Endothelial cell of umbilical vein (primary cell): ENCODE data around the gene ABCC4. TPM values are rescaled to one million over a fixed set of nuclear protein-coding genes. Genes with fewer than 3 reads are reported as not detected.

Source experiments
- BruUV-seq: library from RNA; stranded (reverse); fragments of 400-500 nt; replicated peaks from 2 replicates; lab custom pipeline; 2021; lab: Mats Ljungman, UMichigan
- CTCF ChIA-PET: fragments of 300-600, 350-600 bp; sonication (Branson Sonifier 250); formaldehyde crosslinking; loops from one replicate; lab custom pipeline; 2021; ENCODE audit warnings: antibody characterized with exemption, inconsistent platforms; lab: Charles Lee
- POLR2A ChIA-PET: fragments of 300-600, 350-600 bp; sonication (Branson Sonifier 250); formaldehyde crosslinking; loops from one replicate; lab custom pipeline; 2021; ENCODE audit warnings: antibody characterized with exemption, inconsistent platforms; lab: Charles Lee
- DNase-seq: peaks from one replicate; pipeline ENCODE4 v3.0.0-alpha.2; 2011; ENCODE audit warnings: low read depth, low spot score
- FAIRE-seq: peaks from 2 replicates; lab custom pipeline; 2011; peaks lifted over from hg19 to GRCh38; lab: Jason Lieb, UNC
- H2AFZ ChIP-seq: 2 replicates; pipeline ENCODE4 v1.6.0; 2012; ENCODE audit warnings: low read depth, low read length, control low read depth, inconsistent platforms
- H3K27ac ChIP-seq: 2 replicates; pipeline ENCODE4 v1.5.1; 2011; ENCODE audit warnings: low read depth, mild to moderate bottlenecking, control low read depth, low read length, moderate library complexity; ENCODE audit not compliant: insufficient read depth
- H3K27me3 ChIP-seq, 2 experiments: 2 replicates each; pipeline versions ENCODE4 v1.6.0 to v1.6.1; 2011; ENCODE audit warnings: low read length in 2 of 2, mixed read lengths in 1 of 2; ENCODE audit not compliant: control insufficient read depth in 2 of 2, insufficient read depth in 2 of 2
- H3K36me3 ChIP-seq, 2 experiments: 2 replicates in 1 of 2; 3 replicates in 1 of 2; pipeline ENCODE4 v1.5.1; 2011; ENCODE audit warnings: low read length in 2 of 2, mild to moderate bottlenecking in 1 of 2, moderate library complexity in 1 of 2; ENCODE audit not compliant: control insufficient read depth in 2 of 2, insufficient read depth in 2 of 2; ENCODE audit errors: extremely low read depth in 1 of 2
- H3K4me1 ChIP-seq: 3 replicates; pipeline ENCODE4 v1.5.1; 2011; ENCODE audit warnings: mild to moderate bottlenecking, low read length; ENCODE audit not compliant: control insufficient read depth, insufficient read depth; ENCODE audit errors: extremely low read depth
- H3K4me2 ChIP-seq: 2 replicates; pipeline ENCODE4 v1.6.1; 2011; ENCODE audit warnings: low read length, control low read depth, mixed read lengths; ENCODE audit not compliant: insufficient read depth
- H3K4me3 ChIP-seq, 3 experiments: fragments of 200-600 bp in 1 of 3; sonication (generic), shearing (Covaris generic) in 1 of 3; replicated peaks in 1 of 3; 2 replicates each; pipeline ENCODE4 v1.5.1; 2011 to 2016; ENCODE audit warnings: control low read depth in 3 of 3, low read length in 3 of 3, mild to moderate bottlenecking in 2 of 3, inconsistent platforms in 1 of 3, low read depth in 1 of 3, moderate library complexity in 1 of 3; ENCODE audit not compliant: insufficient read depth in 1 of 3
- H3K79me2 ChIP-seq: 2 replicates; pipeline ENCODE4 v1.6.0; 2012; ENCODE audit warnings: low read length, inconsistent platforms; ENCODE audit not compliant: control insufficient read depth, insufficient read depth
- H3K9ac ChIP-seq: replicated peaks from 2 replicates; pipeline ENCODE3; 2011; ENCODE audit warnings: low read length, control low read depth; ENCODE audit not compliant: insufficient read depth; ENCODE audit errors: extremely low read depth
- H3K9me1 ChIP-seq: replicated peaks from 3 replicates; pipeline ENCODE4 v1.6.0; 2011; ENCODE audit warnings: mild to moderate bottlenecking, low read length; ENCODE audit not compliant: control insufficient read depth, insufficient read depth; ENCODE audit errors: extremely low read depth
- H3K9me3 ChIP-seq: replicated peaks from 2 replicates; pipeline ENCODE4 v1.5.1; 2012; ENCODE audit warnings: low read length, inconsistent platforms; ENCODE audit not compliant: control insufficient read depth, insufficient read depth
- H4K20me1 ChIP-seq: replicated peaks from 2 replicates; pipeline ENCODE3; 2011; ENCODE audit warnings: mild to moderate bottlenecking, low read length; ENCODE audit not compliant: control insufficient read depth, insufficient read depth; ENCODE audit errors: extremely low read depth
- CTCF ChIP-seq, 2 donors: IDR thresholded peaks; 1 replicate in 1 of 2; 2 replicates in 1 of 2; pipeline ENCODE4 v1.5.1; 2011; ENCODE audit warnings: low read length in 2 of 2, mild to moderate bottlenecking in 2 of 2, moderate library complexity in 2 of 2, control low read depth in 1 of 2, inconsistent platforms in 1 of 2, low read depth in 1 of 2; ENCODE audit not compliant: insufficient read depth in 1 of 2; ENCODE audit errors: extremely low read depth in 1 of 2
- EZH2 ChIP-seq: IDR thresholded peaks from 2 replicates; pipeline ENCODE4 v1.6.1; 2012; ENCODE audit warnings: borderline replicate concordance, low read depth, mild to moderate bottlenecking, moderate library complexity, low read length, inconsistent platforms; ENCODE audit not compliant: severe bottlenecking
- MAX ChIP-seq: IDR thresholded peaks from 2 replicates; pipeline ENCODE4 v1.6.1; 2011; ENCODE audit not compliant: insufficient read depth, insufficient read length
- MYC ChIP-seq: IDR thresholded peaks from one replicate; pipeline ENCODE4 v1.6.1; 2011; ENCODE audit warnings: mild to moderate bottlenecking, low read depth, low read length
- POLR2A ChIP-seq: IDR thresholded peaks from 2 replicates; pipeline ENCODE4 v1.6.1; 2012; ENCODE audit warnings: low read depth, mild to moderate bottlenecking, control low read depth, low read length
- POLR2AphosphoS5 ChIP-seq: IDR thresholded peaks from 2 replicates; pipeline ENCODE4 v1.6.1; 2012; ENCODE audit warnings: low read depth, mild to moderate bottlenecking, control low read depth, low read length, moderate library complexity; ENCODE audit not compliant: insufficient read depth
- dilution Hi-C: fragments of 300-500 bp; cut with MboI; formaldehyde crosslinking; loops from one replicate; pipeline ENCODE4 v1.15.0; 2019; ENCODE audit warnings: low sequenced_read_pairs; ENCODE audit not compliant: extremely low pct_ligation_motif_present
- intact Hi-C: fragments of 100-400 bp; cut with micrococcal nuclease; formaldehyde crosslinking; loops from one replicate; pipeline ENCODE4 v1.10.0; 2022
- polyA plus RNA-seq, 4 experiments: library from polyadenylated mRNA; depleted of rRNA in 3 of 4; stranded (reverse) in 3 of 4; unstranded in 1 of 4; fragments of >200 nt; gene quantifications; 2 replicates each; pipeline versions ENCODE4 v1.2.1 to v1.2.3, GENCODE V29; 2011 to 2012; ENCODE audit warnings: missing spikeins in 1 of 4
- total RNA-seq: library from RNA; stranded (reverse); gene quantifications from 2 replicates; pipeline ENCODE4 v1.2.3, GENCODE V29; 2021

Gene ABCC4
- total and polyA plus RNA-seq, 2 donors (not counting 3 experiments of a cell fraction or from before 2014, with no cell fraction given), result 9.2 to 15.9 TPM

GRCh38 chr13:95325485-95325884 is 24.2 kb upstream of the ABCC4 start:
- no peaks in the 10 kb centered on the region for H4K20me1 ChIP-seq
- BruUV-seq, result no TSS peak
- H3K4me3 ChIP-seq, result no peak overlapping the region
- FAIRE-seq (no peak), DNase-seq (no peak)
- POLR2A ChIA-PET, result no interaction called here
- no peaks in the 10 kb centered on the region for H3K9me1 ChIP-seq
- no peaks in the 10 kb centered on the region for H3K36me3 ChIP-seq
- CTCF ChIA-PET, result no interaction called here
- H3K27me3 ChIP-seq, result no peaks in the 10 kb centered on the region
- H3K9ac ChIP-seq, result no peak overlapping the region
- no peak overlapping the region for H3K4me2 ChIP-seq
- H3K4me1 ChIP-seq, result peaks cover 8% of the 10 kb centered on the region
- TF ChIP-seq MAX (no peak), MYC (no peak), EZH2 (no peak), CTCF (IDR thresholded peaks at IDR 0.05; ENCODE audit: extremely low read depth in 1 of 2, insufficient read depth in 1 of 2, low read depth in 1 of 2, low read length in 2 of 2) (no peak), POLR2A (no peak), POLR2AphosphoS5 (no peak)
- H2AFZ ChIP-seq, result no peak overlapping the region
- dilution Hi-C loops (no loop called here), intact Hi-C loops (no loop called here)
- no peaks in the 10 kb centered on the region for H3K79me2 ChIP-seq
- no peak overlapping the region for H3K27ac ChIP-seq
- no peaks in the 10 kb centered on the region for H3K9me3 ChIP-seq
